Adrenal gland (tissue), 12 donors: ENCODE measurements around the gene SH3PXD2B. TPM values are rescaled to one million over a fixed set of nuclear protein-coding genes. Genes with fewer than 3 reads are reported as not detected.

ENCODE experiments used
- DNase-seq, 7 donors: peaks; one replicate each; pipeline ENCODE4 v3.0.0-alpha.2; 2019 to 2020
- H3K27ac ChIP-seq, 5 donors: fragments of 200-600 bp; sonication (generic) in 4 of 5; 1 replicate in 3 of 5; 2 replicates in 2 of 5; pipeline versions ENCODE4 v1.5.1 to v1.8.0; 2016 to 2020; ENCODE audit warnings: mild to moderate bottlenecking in 1 of 5
- H3K27me3 ChIP-seq: fragments of 200-600 bp; 2 replicates; pipeline ENCODE4 v1.8.0; 2021
- H3K36me3 ChIP-seq, 2 donors: fragments of 200-600 bp; replicated peaks in 1 of 2; 1 replicate in 1 of 2; 2 replicates in 1 of 2; pipeline versions ENCODE4 v1.5.1 to v1.8.0; 2018 to 2022
- H3K4me1 ChIP-seq, 2 donors: fragments of 200-600 bp; replicated peaks in 1 of 2; 1 replicate in 1 of 2; 2 replicates in 1 of 2; pipeline versions ENCODE4 v1.5.1 to v1.8.0; 2018 to 2021
- H3K4me3 ChIP-seq, 4 donors: fragments of 200-600 bp; sonication (generic) in 3 of 4; one replicate each; pipeline ENCODE4 v1.5.1; 2016 to 2018
- H3K9me3 ChIP-seq, 3 donors: fragments of 200-600 bp; sonication (generic) in 1 of 3; replicated peaks in 1 of 3; 1 replicate in 2 of 3; 2 replicates in 1 of 3; pipeline versions ENCODE4 v1.5.1 to v1.8.0; 2016 to 2021
- POLR2A ChIP-seq, 2 donors: fragments of 450-650 bp; IDR thresholded peaks; one replicate each; pipeline ENCODE4 v1.6.1; 2017; ENCODE audit warnings: antibody characterized with exemption in 2 of 2, mild to moderate bottlenecking in 2 of 2, moderate library complexity in 1 of 2
- WGBS, 4 donors: extraction: QIAGEN DNeasy Blood & Tissue Kit in 2 of 4; methylation state at CpG; one replicate each; pipeline versions ENCODE4 v1.1.5 to v1.1.7; 2013 to 2017; 5-methylcytosine and 5-hydroxymethylcytosine counted together
- intact Hi-C, 2 donors: fragments of 100-400 bp; cut with DNase I; formaldehyde crosslinking; loops; one replicate each; pipeline versions ENCODE4 v1.14.1 to v1.15.0; 2022 to 2023
- polyA plus RNA-seq, 3 donors: library from polyadenylated mRNA; stranded (reverse); fragments of 200-250 nt in 2 of 3; fragments of 350-450 nt in 1 of 3; fragmentation: Illumina TruSeq in 1 of 3; extraction: RNeasy Lipid Tissue Mini Kit (QIAGEN cat#74804) in 1 of 3; gene quantifications; one replicate each; pipeline ENCODE4 v1.2.3, GENCODE V29; 2013 to 2014
- total RNA-seq, 9 donors: library from RNA; depleted of rRNA in 4 of 9; stranded (reverse); fragments of >200 nt in 4 of 9; fragments of 120-200 nt in 1 of 9; fragmentation: NEBNext Ultra II Directional in 1 of 9; extraction: Animal tissue kit (Norgen Biotek cat#: 25700) in 1 of 9; gene quantifications; one replicate each; pipeline versions ENCODE4 v1.1.0 to v1.2.4, GENCODE V29; 2013 to 2023
- TF ChIP-seq, protein P1 (sequence below), 6 experiments: fragments of 450-650 bp in 4 of 6; fragments of 200-600 bp in 2 of 6; sonication (generic) in 1 of 6; IDR thresholded peaks; 1 replicate in 5 of 6; 2 replicates in 1 of 6; pipeline versions ENCODE4 v1.5.1 to v1.8.0; 2016 to 2021; ENCODE audit warnings: antibody characterized with exemption in 6 of 6, mild to moderate bottlenecking in 2 of 6, moderate library complexity in 1 of 6
- donor health status: healthy with polysubstance abuse.
- donor health status: Bipolar disorder and iron deficiency.
- donor health status: DM: yes; HTN: yes; CAD: no.
- donor health status: DM: no; HTN: no; CAD: no.
- donor health status: DM: no; HTN: no; CAD: no.
- donor health status: DM: yes; HTN: yes; CAD: no.

The SH3PXD2B gene
- total and polyA plus RNA-seq, 12 donors, result 15.2 to 111 (median 51.5) TPM

DNA sequence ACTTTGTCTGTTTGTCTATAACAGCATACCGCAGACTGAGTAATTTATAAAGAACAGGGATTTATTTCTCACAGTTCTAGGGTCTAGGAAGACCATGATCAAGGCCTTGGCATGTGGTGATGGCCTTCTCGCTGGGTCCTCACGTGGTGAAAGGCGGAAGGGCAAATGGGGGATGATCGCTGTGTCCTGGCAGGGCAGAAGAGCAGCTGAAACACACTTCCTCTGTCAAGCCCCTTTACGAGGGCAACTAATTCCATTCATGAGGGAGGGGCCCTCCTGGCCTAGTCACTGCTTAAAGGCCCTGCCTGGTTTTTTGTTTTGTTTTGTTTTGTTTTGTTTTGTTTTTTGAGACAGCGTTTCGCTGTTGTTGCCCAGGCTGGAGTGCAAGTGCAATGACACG lies 128.9 kb downstream of the SH3PXD2B start:
- Histone ChIP-seq H3K27ac (no peak overlapping the region), H3K36me3 (no peaks in the 10 kb centered on the region), H3K27me3 (no peaks in the 10 kb centered on the region), H3K9me3 (no peaks in the 10 kb centered on the region), H3K4me1 (no peaks in the 10 kb centered on the region), H3K4me3 (no peak overlapping the region)
- TF ChIP-seq, protein P1, sequence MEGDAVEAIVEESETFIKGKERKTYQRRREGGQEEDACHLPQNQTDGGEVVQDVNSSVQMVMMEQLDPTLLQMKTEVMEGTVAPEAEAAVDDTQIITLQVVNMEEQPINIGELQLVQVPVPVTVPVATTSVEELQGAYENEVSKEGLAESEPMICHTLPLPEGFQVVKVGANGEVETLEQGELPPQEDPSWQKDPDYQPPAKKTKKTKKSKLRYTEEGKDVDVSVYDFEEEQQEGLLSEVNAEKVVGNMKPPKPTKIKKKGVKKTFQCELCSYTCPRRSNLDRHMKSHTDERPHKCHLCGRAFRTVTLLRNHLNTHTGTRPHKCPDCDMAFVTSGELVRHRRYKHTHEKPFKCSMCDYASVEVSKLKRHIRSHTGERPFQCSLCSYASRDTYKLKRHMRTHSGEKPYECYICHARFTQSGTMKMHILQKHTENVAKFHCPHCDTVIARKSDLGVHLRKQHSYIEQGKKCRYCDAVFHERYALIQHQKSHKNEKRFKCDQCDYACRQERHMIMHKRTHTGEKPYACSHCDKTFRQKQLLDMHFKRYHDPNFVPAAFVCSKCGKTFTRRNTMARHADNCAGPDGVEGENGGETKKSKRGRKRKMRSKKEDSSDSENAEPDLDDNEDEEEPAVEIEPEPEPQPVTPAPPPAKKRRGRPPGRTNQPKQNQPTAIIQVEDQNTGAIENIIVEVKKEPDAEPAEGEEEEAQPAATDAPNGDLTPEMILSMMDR (IDR thresholded peaks at IDR 0.05), result no peak
- TF ChIP-seq POLR2A (IDR thresholded peaks at IDR 0.05), result no peak
- intact Hi-C loops, result no loop called here
- WGBS, 4 donors, result 83 to 93% (median 91%) methylated on average over 9 of the region's 9 CpGs
- DNase-seq, result no peak

DNA sequence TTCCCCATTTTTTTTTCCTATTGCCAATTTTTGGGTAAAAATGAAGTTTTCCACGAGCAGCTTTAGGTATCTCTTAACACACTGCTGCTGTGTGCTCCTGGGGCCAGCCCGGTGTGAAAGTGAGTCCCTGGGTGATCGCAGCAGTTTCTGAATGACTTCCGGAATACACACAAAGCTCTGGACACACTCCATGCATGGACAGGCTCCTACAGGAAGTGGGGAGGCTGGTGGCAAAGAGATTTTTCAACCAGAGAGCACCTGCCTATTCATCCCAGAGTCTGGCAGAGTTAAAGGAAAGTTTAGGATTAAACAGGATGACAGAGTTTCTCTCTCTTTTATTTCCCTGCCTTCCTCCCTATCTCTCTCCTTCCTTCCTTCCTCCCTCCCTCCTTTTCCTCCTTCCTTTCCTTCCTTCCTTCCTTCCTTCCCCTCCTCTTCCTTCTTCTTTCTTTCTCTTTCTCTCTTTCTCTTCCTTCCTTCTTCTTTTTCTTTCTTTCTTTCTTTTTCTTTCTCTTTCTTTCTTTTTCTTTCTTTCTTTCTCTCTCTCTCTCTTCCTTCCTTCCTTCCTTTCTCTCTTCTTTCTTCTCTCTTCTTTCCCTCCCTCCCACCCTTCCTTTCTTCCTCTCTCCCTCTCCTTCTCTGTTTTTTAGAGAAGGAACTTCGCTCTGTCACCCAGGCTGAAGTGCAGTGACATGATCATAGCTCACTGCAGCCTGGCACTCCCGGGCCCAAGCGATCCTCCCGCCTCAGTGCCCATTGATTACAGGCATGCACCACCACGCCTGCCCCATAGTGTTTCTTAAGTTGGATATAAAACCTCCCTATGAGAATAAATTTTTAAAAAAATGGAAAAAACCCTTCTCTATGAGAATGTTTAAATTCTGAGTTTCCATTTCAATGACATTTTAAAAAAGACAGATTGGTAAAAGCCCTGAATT lies 132.0 kb downstream of the SH3PXD2B start:
- H3K36me3 ChIP-seq, result no peaks in the 10 kb centered on the region
- TF ChIP-seq POLR2A (IDR thresholded peaks at IDR 0.05), result no peak
- TF ChIP-seq, protein P1 (IDR thresholded peaks at IDR 0.05), result no peak
- H3K27ac ChIP-seq, result no peak overlapping the region
- WGBS, 4 donors, result 77 to 88% (median 83%) methylated on average over 9 of the region's 9 CpGs
- peak in 1 of 7 donors; percentile 44 for DNase-seq
- intact Hi-C loops, result no loop called here
- no peaks in the 10 kb centered on the region for H3K4me1 ChIP-seq
- no peaks in the 10 kb centered on the region for H3K27me3 ChIP-seq
- no peak overlapping the region for H3K4me3 ChIP-seq
- H3K9me3 ChIP-seq, result no peaks in the 10 kb centered on the region

DNA sequence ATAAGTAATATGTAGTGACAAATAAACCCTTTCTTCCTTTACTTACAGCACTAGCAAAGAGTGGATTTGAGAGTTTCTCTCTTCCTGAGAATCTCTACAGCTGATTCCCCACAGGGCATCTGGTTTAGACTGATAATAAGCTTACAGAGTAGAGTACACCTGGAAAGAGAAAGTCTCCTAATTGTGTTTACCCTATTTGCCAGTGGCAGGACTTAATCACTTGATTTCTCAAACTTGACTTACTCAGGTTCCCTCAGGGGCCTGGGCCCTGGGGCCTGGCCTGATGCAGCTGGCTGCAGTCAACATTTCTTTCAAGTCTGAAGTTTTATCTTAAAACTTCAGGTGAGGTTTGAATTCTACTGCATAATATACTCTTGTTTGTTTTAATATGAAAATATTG lies 132.7 kb downstream of the SH3PXD2B start:
- peak in 1 of 7 donors; percentile 10 for DNase-seq
- no peaks in the 10 kb centered on the region for H3K4me1 ChIP-seq

DNA sequence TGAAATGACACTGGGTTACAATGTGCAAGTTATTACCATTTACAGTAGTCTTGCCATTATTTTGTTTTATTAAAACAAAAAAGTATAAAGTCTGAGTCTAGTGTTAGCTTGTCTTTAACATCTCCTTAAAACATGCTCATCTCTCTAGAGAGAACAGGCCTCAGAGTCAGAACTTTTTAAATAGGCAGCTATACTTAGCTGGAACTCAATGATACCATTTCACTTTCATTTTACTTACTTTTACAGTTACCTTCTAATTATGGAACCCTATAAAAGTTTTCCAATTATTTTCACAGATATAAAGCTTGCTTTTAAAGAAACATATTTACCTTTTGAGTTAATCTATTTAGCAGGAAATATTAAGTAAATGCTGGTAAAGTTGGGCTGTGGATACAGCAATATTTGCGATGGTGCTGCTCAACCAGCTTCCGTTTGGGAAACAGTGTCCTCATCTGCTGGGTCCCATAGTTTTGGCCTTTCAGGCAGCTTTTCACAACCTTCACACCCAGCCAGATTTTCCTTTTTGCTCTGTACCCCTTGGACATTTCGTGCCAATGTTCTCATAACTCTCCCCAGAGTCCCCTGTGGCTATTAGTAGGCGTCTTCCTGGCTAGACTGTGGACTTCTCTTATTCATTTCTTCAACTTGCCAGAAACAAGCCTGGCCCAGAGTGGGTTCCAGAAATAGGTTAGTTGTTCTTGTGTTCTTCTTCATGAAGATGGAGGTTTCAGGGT lies 134.4 kb downstream of the SH3PXD2B start:
- peak in 1 of 7 donors; percentile 10 for DNase-seq
- H3K36me3 ChIP-seq, result no peaks in the 10 kb centered on the region
- H3K4me1 ChIP-seq, result peaks cover 0 to 8% of the 10 kb centered on the region in 2 donors
- H3K27me3 ChIP-seq, result no peaks in the 10 kb centered on the region
- H3K4me3 ChIP-seq, result no peak overlapping the region
- TF ChIP-seq POLR2A (IDR thresholded peaks at IDR 0.05), result no peak
- TF ChIP-seq, protein P1 (IDR thresholded peaks at IDR 0.05), result no peak
- no peaks in the 10 kb centered on the region for H3K9me3 ChIP-seq
- 80 to 97% (median 94%) methylated on average over 4 of the region's 4 CpGs for WGBS, 4 donors
- intact Hi-C loops, result no loop called here
- no peak overlapping the region for H3K27ac ChIP-seq

More for the DNA sequence above, 132.7 kb downstream of the SH3PXD2B start:
- intact Hi-C loops, result no loop called here
- TF ChIP-seq, protein P1 (IDR thresholded peaks at IDR 0.05), result no peak
- no peak for TF ChIP-seq POLR2A (IDR thresholded peaks at IDR 0.05)
- Histone ChIP-seq H3K27ac (no peak overlapping the region), H3K27me3 (no peaks in the 10 kb centered on the region), H3K36me3 (no peaks in the 10 kb centered on the region), H3K4me3 (no peak overlapping the region), H3K9me3 (no peaks in the 10 kb centered on the region)
